ENCODE data around the gene SMAGP. TPM values are rescaled to one million over a fixed set of nuclear protein-coding genes. Genes with fewer than 3 reads are reported as not detected.

Gene SMAGP
- total and polyA plus RNA-seq, 2 of the 4 experiments (the other 2 are of a cell fraction) = 12.2 to 42.7 TPM

DNA sequence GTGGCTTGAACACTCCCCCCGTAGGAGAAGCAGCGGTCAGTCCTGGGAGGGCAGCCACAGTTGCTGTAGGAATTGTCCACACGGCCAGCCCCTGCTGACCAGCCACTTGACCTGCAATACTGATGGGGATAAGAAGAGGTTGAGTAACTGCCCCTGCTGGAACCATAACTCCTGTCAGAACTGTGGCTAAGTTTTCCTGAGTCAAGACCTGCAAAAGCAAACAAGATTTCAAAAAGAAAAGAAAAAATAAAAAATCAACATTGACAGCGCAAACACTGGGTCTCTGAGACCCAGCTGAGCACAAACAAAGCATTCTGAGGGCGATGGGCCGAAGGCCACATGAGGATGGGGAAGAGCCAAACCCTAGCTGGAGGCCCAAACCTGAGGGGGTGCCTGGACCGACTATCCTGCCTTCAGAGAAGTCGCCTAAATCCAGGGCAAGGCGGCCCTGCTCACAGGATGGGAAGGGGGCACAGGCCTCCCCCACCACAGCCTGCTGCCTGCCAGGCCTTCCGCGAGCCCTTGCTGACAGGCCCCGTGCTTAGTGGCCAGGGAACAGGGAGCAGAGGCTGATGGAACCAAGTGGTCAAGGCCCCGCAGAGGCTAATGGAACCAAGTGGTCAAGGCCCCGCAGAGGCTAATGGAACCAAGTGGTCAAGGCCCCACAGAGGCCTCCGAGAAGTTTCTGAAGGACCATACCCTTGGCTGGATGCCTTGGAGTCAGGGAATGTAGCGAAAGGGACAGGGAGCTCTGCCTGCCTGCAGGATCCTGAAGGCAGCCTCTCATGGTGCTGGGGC lies 71.4 kb downstream of the SMAGP start:
- Histone ChIP-seq H3K9me1 (ENCODE audit: insufficient read depth, low read length) (peaks cover 3% of the 10 kb centered on the region; the same call in 1 of the 2 replicates), H4K20me1 (ENCODE audit: insufficient read depth, low read length) (no peaks in the 10 kb centered on the region), H3K27me3 (ENCODE audit: control insufficient read depth, insufficient read depth, low read length) (no peaks in the 10 kb centered on the region), H2BK120ac (ENCODE audit: low read depth, low read length) (no peak overlapping the region), H4K5ac (ENCODE audit: low read depth, low read length) (no peak overlapping the region), H3K9me3 (ENCODE audit: control insufficient read depth, insufficient read depth, low read length) (no peaks in the 10 kb centered on the region), H2AFZ (replicated peaks; ENCODE audit: low read length, poor library complexity) (no peak overlapping the region), H2BK20ac (ENCODE audit: low read depth, low read length) (no peak overlapping the region), H3K27ac (ENCODE audit: insufficient read depth, low read length) (no peak overlapping the region), H4K8ac (ENCODE audit: low read depth in 2 of 2, low read length in 2 of 2) (no peak overlapping the region), H3K56ac (ENCODE audit: extremely low read depth, insufficient read depth, low read length) (no peak overlapping the region), H3K9ac (ENCODE audit: low read depth, low read length) (no peak overlapping the region), H2AK9ac (replicated peaks; ENCODE audit: low read depth, low read length, poor library complexity) (no peak overlapping the region), H4K91ac (ENCODE audit: insufficient read depth, low read depth, low read length) (no peak overlapping the region), H3K79me1 (ENCODE audit: low read depth in 1 of 2, low read length in 2 of 2) (no peaks in the 10 kb centered on the region), H3K4ac (ENCODE audit: low read depth, low read length) (no peak overlapping the region), H2AK5ac (ENCODE audit: low read depth, low read length) (no peak overlapping the region), H3K36me3 (ENCODE audit: control insufficient read depth, insufficient read depth, low read length) (peaks cover 8% of the 10 kb centered on the region; the same call in 1 of the 2 replicates), H2BK5ac (ENCODE audit: low read depth, low read length, poor library complexity, severe bottlenecking) (no peak overlapping the region), H3K4me1 (ENCODE audit: control insufficient read depth, insufficient read depth, low read length) (no peaks in the 10 kb centered on the region), H3K4me3 (ENCODE audit: insufficient read depth, low read depth, low read length) (no peak overlapping the region), H2BK15ac (ENCODE audit: low read depth, low read length) (no peak overlapping the region), H3K4me2 (ENCODE audit: low read depth, low read length) (no peak overlapping the region), H3K18ac (ENCODE audit: low read depth, low read length) (no peak overlapping the region), H3K23ac (ENCODE audit: low read depth, low read length) (no peak overlapping the region), H3K14ac (replicated peaks; ENCODE audit: low read depth, low read length) (no peak overlapping the region)
- DNase-seq (no peak), ATAC-seq (ENCODE audit: low read depth) (no peak)
- in situ Hi-C loops (cut with MboI; ENCODE audit: low sequenced_read_pairs) = no loop called here
- intact Hi-C loops (cut with micrococcal nuclease) = no loop called here
- TF ChIP-seq CEBPB (IDR thresholded peaks at IDR 0.05; ENCODE audit: low read depth, low read length) (no peak), SMC3 (IDR thresholded peaks at IDR 0.05; ENCODE audit: low read depth, low read length) (no peak), CTCF (conservative IDR thresholded peaks at IDR 0.05; ENCODE audit: low read depth, low read length) (no peak), NFE2L2 (IDR thresholded peaks at IDR 0.05; ENCODE audit: low read depth, low read length) (no peak), ELK1 (IDR thresholded peaks at IDR 0.05; ENCODE audit: borderline replicate concordance, low read depth, low read length) (no peak), RAD21 (IDR thresholded peaks at IDR 0.05; ENCODE audit: low read length) (no peak), FOS (IDR thresholded peaks at IDR 0.05; ENCODE audit: low read depth, low read length) (no peak), CHD1 (IDR thresholded peaks at IDR 0.05; ENCODE audit: low read depth, low read length) (no peak), POLR2A (IDR thresholded peaks at IDR 0.05; ENCODE audit: low read depth, low read length) (no peak), BHLHE40 (IDR thresholded peaks at IDR 0.05; ENCODE audit: low read depth, low read length) (no peak), MAZ (IDR thresholded peaks at IDR 0.05; ENCODE audit: borderline replicate concordance, low read depth, low read length) (no peak)
- TF ChIP-seq, protein P1, sequence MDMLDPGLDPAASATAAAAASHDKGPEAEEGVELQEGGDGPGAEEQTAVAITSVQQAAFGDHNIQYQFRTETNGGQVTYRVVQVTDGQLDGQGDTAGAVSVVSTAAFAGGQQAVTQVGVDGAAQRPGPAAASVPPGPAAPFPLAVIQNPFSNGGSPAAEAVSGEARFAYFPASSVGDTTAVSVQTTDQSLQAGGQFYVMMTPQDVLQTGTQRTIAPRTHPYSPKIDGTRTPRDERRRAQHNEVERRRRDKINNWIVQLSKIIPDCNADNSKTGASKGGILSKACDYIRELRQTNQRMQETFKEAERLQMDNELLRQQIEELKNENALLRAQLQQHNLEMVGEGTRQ (IDR thresholded peaks at IDR 0.05; ENCODE audit: low read depth, low read length) = no peak
- POLR2A ChIA-PET (ENCODE audit: unreplicated experiment) = no interaction called here
- CTCF ChIA-PET = no interaction called here
- dilution Hi-C loops (cut with HindIII; ENCODE audit: low sequenced_read_pairs, unreplicated experiment) = no loop called here
- WGBS, 2 experiments (ENCODE audit: extremely low coverage in 2 of 2, insufficient read length in 1 of 2) = 100% methylated on average over 2 of the region's 16 CpGs; no CpG with 5 or more reads in 1 of the 2 experiments
- BruUV-seq (replicated peaks) = no TSS peak

All from IMR-90 (cell line).